GM18502 (cell line): ENCODE data around the gene OSBPL10.

Experiments
- ATAC-seq: cut with Tn5 transposase; IDR thresholded peaks from one replicate; pipeline ENCODE4 v1.9.1; 2021; ENCODE audit warnings: mild to moderate bottlenecking; ENCODE audit not compliant: unreplicated experiment, poor library complexity

The OSBPL10 gene

GRCh38 chr3:31960793-31961431, 20.1 kb downstream of the OSBPL10 start:
- no peak for ATAC-seq

DNA sequence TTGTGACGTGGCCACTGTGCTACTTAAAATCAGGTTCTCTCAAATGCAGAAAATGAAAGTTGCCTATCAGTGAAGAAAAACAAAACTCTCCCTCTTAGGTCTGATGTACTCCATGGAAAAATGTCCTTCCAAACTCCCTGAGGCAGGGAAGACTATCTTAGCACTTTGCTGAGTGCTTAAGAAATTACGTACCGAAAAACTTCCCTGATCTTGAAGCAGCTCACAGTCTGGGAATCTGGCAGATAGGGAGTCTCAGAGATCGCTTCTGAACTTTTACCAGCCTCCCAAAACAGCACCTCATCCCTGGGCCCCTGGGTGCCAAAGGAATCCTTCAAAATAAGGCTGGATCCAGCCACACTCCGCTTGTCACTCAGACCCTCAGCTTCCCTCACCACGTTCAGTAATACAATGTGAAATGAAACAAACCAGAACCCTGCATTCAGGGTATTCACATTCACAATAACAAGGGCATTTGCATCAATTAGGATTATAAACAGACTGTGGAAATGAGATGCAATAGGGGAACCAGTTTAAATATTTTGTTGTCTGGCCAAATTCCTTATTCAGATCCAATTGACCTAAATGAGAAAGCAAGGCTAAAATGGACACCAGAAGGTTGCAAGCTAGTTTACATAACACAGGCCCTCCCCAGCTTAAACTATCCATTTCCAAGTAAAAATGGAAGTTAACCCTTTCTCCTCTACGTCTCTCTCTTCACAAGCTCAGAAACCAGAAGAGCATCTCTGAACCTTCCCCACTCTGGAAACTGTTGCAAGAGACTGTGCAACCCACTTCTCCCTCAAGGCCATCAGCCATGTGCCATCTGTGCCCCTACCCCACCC, 20.9 kb downstream of the OSBPL10 start:
- no peak for ATAC-seq

DNA sequence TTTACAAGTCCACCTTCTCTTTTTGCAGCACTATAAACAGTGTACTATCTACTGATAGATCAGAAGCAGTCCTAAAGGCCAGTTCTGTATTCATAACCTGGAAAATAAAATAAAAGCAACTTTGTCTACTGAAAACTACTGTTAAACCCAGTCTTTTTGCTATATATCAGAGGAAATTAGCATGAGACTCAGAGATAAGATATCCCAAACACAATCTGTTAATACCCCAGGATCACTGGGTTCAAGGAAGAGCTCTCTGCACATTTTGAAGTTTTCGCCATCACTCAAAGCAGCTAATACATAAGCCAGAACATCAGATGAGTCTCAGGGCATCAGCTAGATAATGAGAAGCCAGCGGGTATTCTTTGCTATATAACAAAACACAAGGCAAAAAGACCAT, 21.8 kb downstream of the OSBPL10 start:
- ATAC-seq = no peak

DNA sequence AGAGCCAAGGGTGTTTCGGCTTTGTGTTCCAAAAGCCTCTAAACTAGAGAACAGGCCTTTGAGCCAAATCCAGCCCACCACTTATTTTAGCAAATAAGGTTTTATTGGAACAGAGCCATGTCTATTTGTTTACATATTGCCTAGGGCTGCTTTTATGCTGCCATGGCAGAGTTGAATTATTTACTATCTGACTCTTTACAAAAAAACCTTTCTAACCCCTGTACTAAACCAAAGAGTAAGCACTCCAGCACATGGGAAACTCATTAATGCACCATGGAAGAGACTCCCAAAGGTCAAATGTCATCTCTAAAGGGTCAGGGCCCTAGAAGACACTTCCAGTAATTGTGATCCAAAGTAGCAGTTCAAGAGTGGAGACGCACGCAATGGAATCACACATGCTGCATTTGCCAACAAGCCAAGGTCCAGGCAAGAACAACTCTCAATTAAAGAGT, 22.3 kb downstream of the OSBPL10 start:
- no peak for ATAC-seq

- no peak for ATAC-seq
Observed at GRCh38 chr3:31957106-31957505, 24.0 kb downstream of the OSBPL10 start.

- no peak for ATAC-seq
Observed at GRCh38 chr3:31955581-31955980, 25.5 kb downstream of the OSBPL10 start.

- ATAC-seq = no peak
Observed at GRCh38 chr3:31953636-31954035, 27.4 kb downstream of the OSBPL10 start.

GRCh38 chr3:31953091-31953490, 28.0 kb downstream of the OSBPL10 start:
- ATAC-seq = no peak

GRCh38 chr3:31952205-31952604, 28.9 kb downstream of the OSBPL10 start:
- ATAC-seq = peak; percentile 93

GRCh38 chr3:31948280-31948679, 32.8 kb downstream of the OSBPL10 start:
- no peak for ATAC-seq

GRCh38 chr3:31947671-31948091, 33.4 kb downstream of the OSBPL10 start:
- ATAC-seq = no peak

GRCh38 chr3:31947162-31947561, 33.9 kb downstream of the OSBPL10 start:
- no peak for ATAC-seq

GRCh38 chr3:31946484-31947081, 34.5 kb downstream of the OSBPL10 start:
- ATAC-seq = peak; percentile 40

DNA sequence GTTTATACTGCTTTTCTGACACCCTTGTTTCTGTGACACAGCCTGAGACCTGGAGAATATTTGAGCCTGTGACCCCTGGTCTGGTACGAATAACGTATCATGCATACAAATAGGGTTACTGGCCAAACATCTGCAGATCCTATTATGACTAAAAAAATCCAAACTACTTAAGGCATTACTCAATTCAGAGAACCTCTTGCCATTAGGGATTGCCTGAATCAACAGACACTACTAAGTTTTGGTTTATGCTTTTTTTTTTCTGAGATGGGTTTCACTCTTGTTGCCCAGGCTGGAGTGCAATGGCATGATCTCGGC, 35.4 kb downstream of the OSBPL10 start:
- ATAC-seq = no peak

- no peak for ATAC-seq
Observed at GRCh38 chr3:31943041-31943440, 38.0 kb downstream of the OSBPL10 start.

GRCh38 chr3:31942446-31942845, 38.6 kb downstream of the OSBPL10 start:
- no peak for ATAC-seq

GRCh38 chr3:31937225-31937624, 43.8 kb downstream of the OSBPL10 start:
- no peak for ATAC-seq

DNA sequence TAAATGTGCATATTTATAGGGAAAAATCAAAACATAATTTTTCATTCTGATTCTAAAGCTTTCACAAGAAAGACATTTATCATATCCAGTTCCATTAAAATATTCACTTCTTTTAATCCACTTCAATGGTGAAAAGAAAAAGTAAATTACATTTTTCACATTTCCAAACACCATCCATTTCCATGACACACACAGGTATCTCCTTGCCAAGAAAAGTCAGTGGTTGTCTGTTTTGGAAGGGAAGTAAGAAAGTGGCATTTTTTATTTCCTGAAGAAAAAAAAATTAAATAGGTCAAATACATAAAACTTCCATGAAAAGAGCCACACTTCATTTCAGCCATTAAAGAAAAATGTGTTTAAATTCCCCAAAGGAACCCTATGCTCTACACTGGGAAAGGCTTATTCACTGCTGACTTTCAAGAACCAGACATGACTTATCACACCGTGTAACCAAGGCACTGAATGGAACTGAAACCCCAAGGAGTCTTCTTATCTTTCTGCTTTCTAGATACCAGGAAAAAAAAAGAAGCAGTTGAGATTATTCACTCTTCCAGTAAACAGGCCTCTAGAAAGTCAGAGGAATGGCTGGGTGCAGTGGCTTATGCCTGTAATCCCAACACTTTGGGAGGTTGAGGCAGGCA, 44.5 kb downstream of the OSBPL10 start:
- ATAC-seq = no peak

DNA sequence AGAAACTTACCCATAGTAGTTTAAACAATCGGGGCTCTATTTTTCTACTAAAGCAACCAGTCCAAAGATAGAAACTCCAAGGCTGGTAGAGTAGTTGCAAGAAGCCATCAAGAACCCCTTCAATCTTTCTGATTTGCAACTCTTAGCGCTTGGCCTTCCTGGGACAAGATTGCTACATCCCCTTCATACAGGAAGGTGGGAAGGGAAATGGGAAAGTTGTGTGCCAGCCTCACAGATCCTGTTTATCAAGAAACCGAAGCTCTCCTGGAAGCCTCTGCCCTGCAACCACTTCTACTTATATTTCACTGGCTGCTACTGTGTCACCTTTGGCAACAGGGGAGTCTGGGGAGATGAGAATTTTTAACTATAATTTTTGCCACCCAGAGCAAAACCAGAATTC, 46.2 kb downstream of the OSBPL10 start:
- ATAC-seq = no peak

DNA sequence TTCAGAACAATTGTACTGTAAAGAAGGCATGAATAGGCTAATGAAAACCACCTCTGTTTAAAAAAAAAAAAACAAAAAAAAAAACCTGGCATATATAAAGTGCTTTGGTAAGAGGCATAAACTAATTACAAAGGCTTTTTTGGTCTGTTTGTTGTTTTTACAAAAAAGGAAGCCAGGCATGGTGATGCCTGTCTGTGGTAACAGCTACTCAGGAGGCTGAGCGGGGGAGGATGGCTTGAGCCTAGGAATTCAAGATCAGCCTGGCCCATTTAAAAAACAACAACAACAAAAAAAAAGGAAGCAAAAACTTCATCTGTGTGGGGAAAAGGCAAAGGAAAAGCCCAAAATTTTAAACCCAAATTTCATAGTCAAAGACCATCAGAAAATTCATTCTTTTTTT, 47.0 kb downstream of the OSBPL10 start:
- no peak for ATAC-seq

- no peak for ATAC-seq
Observed at GRCh38 chr3:31932990-31933389, 48.1 kb downstream of the OSBPL10 start.
